Heart left ventricle (tissue), 13 donors: Measurements from ENCODE around the gene PDE9A.

Experiments used
- CTCF ChIP-seq, 12 donors: fragments of 200-600 bp; sonication (generic) in 4 of 12; IDR thresholded peaks; one replicate each; pipeline versions ENCODE4 v1.5.0 to v1.8.0; 2018 to 2022; ENCODE audit warnings: antibody characterized with exemption in 12 of 12, mild to moderate bottlenecking in 5 of 12
- POLR2A ChIP-seq, 2 donors: fragments of 450-650 bp; IDR thresholded peaks; one replicate each; pipeline ENCODE4 v1.6.1; 2017; ENCODE audit warnings: antibody characterized with exemption in 2 of 2, mild to moderate bottlenecking in 2 of 2, moderate library complexity in 2 of 2
- donor health status: ischemic (EF 13 %, LVEDD 7.1; RV severe dilation, severe dysfunction).
- donor health status: DM: no; HTN: yes; CAD: no.
- donor health status: DM: no; HTN: no; CAD: no.
- donor health status: ischemic (EF 25% LVEDD 6.9; RV normal size, moderate dysfunction).
- donor health status: ischemic (EF 25% LVEDD 5.7; RV mildly dilated, moderate dysfunction).
- donor health status: ischemic (EF 35%, LVEDD 5.7; RV mildly dilated, moderate dysfunction).
- donor health status: nonischemic (EF 11% LVEDD 7.7; RV severe dilation, severe dysfunction).
- donor health status: DM: yes; HTN: yes; CAD: no.
- donor health status: PGD.
- donor health status: ischemic (EF 29% LVEDD 5.4; RV normal size, mild dysfunction).
- donor health status: nonischemic (EF 23%, LVEDD 6.1; RV moderate dilation, normal function).

- TF ChIP-seq POLR2A (IDR thresholded peaks at IDR 0.05) (no peak), CTCF (IDR thresholded peaks at IDR 0.05) (no peak)
Observed at GRCh38 chr21:42654913-42655795, 1.7 kb downstream of the PDE9A start.
